H9 (cell line): ENCODE data around the gene MTCL1. TPM values are rescaled to one million over a fixed set of nuclear protein-coding genes. Genes with fewer than 3 reads are reported as not detected.
A peak's percentile ranks its signal among the peaks of the same experiment; 100 is the strongest.

ENCODE experiments used
- DNase-seq: peaks from one replicate; pipeline ENCODE4 v3.0.0-alpha.2; 2017
- H2AFZ ChIP-seq: one replicate; pipeline ENCODE4 v1.6.1; 2013; ENCODE audit warnings: mild to moderate bottlenecking, low read length, control low read depth, moderate library complexity
- H2AK5ac ChIP-seq: 2 replicates; pipeline ENCODE4 v1.6.1; 2013; ENCODE audit warnings: low read length, control low read depth, mixed read lengths; ENCODE audit not compliant: insufficient read length
- H2BK120ac ChIP-seq: one replicate; pipeline ENCODE4 v1.6.1; 2013; ENCODE audit warnings: low read depth, mild to moderate bottlenecking, low read length, control low read depth, inconsistent platforms; ENCODE audit not compliant: poor library complexity, severe bottlenecking
- H2BK12ac ChIP-seq: 2 replicates; pipeline ENCODE4 v1.6.1; 2013; ENCODE audit warnings: low read length, control low read depth, mixed read lengths, low read depth; ENCODE audit not compliant: insufficient read length
- H2BK15ac ChIP-seq: 2 replicates; pipeline ENCODE4 v1.6.1; 2013; ENCODE audit warnings: low read depth, low read length, control low read depth
- H2BK20ac ChIP-seq: one replicate; pipeline ENCODE4 v1.6.1; 2013; ENCODE audit warnings: low read depth, mild to moderate bottlenecking, low read length, control low read depth, inconsistent platforms; ENCODE audit not compliant: poor library complexity, severe bottlenecking
- H2BK5ac ChIP-seq: 2 replicates; pipeline ENCODE4 v1.6.1; 2013; ENCODE audit warnings: low read length, control low read depth, mixed read lengths; ENCODE audit not compliant: insufficient read length
- H3K14ac ChIP-seq: 2 replicates; pipeline ENCODE4 v1.6.1; 2013; ENCODE audit warnings: low read length, control low read depth; ENCODE audit not compliant: insufficient read depth
- H3K18ac ChIP-seq: 2 replicates; pipeline ENCODE4 v1.6.1; 2013; ENCODE audit warnings: low read depth, mild to moderate bottlenecking, mixed read lengths, low read length, control low read depth; ENCODE audit not compliant: insufficient read length
- H3K23ac ChIP-seq: 2 replicates; pipeline ENCODE4 v1.6.1; 2013; ENCODE audit warnings: low read length, control low read depth, mixed read lengths, low read depth; ENCODE audit not compliant: insufficient read length
- H3K23me2 ChIP-seq: 2 replicates; pipeline ENCODE4 v1.6.1; 2013; ENCODE audit warnings: low read depth, mild to moderate bottlenecking, mixed read lengths, low read length, control low read depth; ENCODE audit not compliant: insufficient read length, poor library complexity, severe bottlenecking
- H3K27ac ChIP-seq: 2 replicates; pipeline ENCODE4 v1.5.1; 2013; ENCODE audit warnings: low read length, control low read depth, mixed read lengths, low read depth; ENCODE audit not compliant: insufficient read length
- H3K27me3 ChIP-seq: 2 replicates; pipeline ENCODE4 v1.6.1; 2013; ENCODE audit warnings: low read length, control low read depth, inconsistent platforms; ENCODE audit not compliant: insufficient read depth
- H3K4ac ChIP-seq: 2 replicates; pipeline ENCODE4 v1.6.1; 2013; ENCODE audit warnings: low read depth, mild to moderate bottlenecking, control low read depth, inconsistent platforms, low read length, moderate library complexity
- H3K4me1 ChIP-seq: 2 replicates; pipeline ENCODE4 v1.6.1; 2013; ENCODE audit warnings: low read length, control low read depth, inconsistent platforms; ENCODE audit not compliant: insufficient read depth
- H3K4me2 ChIP-seq: 2 replicates; pipeline ENCODE4 v1.6.1; 2013; ENCODE audit warnings: low read length, control low read depth, mixed read lengths; ENCODE audit not compliant: insufficient read length, insufficient read depth
- H3K56ac ChIP-seq: 2 replicates; pipeline ENCODE4 v1.6.1; 2013; ENCODE audit warnings: low read depth, mild to moderate bottlenecking, mixed read lengths, low read length, control low read depth; ENCODE audit not compliant: insufficient read length
- H3K79me1 ChIP-seq: 2 replicates; pipeline ENCODE4 v1.6.1; 2013; ENCODE audit warnings: low read depth, mild to moderate bottlenecking, moderate library complexity, low read length, control low read depth, inconsistent platforms; ENCODE audit not compliant: insufficient read depth, poor library complexity, severe bottlenecking
- H3K79me2 ChIP-seq: 2 replicates; pipeline ENCODE4 v1.6.1; 2013; ENCODE audit warnings: low read length, control low read depth, inconsistent platforms; ENCODE audit not compliant: insufficient read depth
- H3K9ac ChIP-seq: 2 replicates; pipeline ENCODE4 v1.6.1; 2013; ENCODE audit warnings: low read length, control low read depth, mixed read lengths; ENCODE audit not compliant: insufficient read length; ENCODE audit errors: extremely low read depth
- H3K9me3 ChIP-seq: one replicate; pipeline ENCODE4 v1.6.1; 2013; ENCODE audit warnings: low read depth, low read length, inconsistent platforms; ENCODE audit not compliant: control insufficient read depth
- H3T11ph ChIP-seq: one replicate; pipeline ENCODE4 v1.6.1; 2013; ENCODE audit warnings: mild to moderate bottlenecking, low read length, control low read depth, inconsistent platforms
- H4K20me1 ChIP-seq: one replicate; pipeline ENCODE4 v1.6.1; 2013; ENCODE audit not compliant: control insufficient read depth, insufficient read length, insufficient read depth
- H4K5ac ChIP-seq: 2 replicates; pipeline ENCODE4 v1.6.1; 2013; ENCODE audit warnings: low read depth, mild to moderate bottlenecking, mixed read lengths, low read length, control low read depth; ENCODE audit not compliant: insufficient read length
- H4K8ac ChIP-seq: replicated peaks from 2 replicates; pipeline ENCODE4 v1.6.1; 2013; ENCODE audit warnings: low read length, control low read depth, mixed read lengths, low read depth; ENCODE audit not compliant: insufficient read length
- H4K91ac ChIP-seq: 2 replicates; pipeline ENCODE4 v1.6.1; 2013; ENCODE audit warnings: low read depth, mild to moderate bottlenecking, moderate library complexity, mixed read lengths, low read length, control low read depth; ENCODE audit not compliant: insufficient read length
- H3K27ac Mint-ChIP-seq, 3 experiments: 2 replicates in 2 of 3; 3 replicates in 1 of 3; pipeline ENCODE4 v1.8.0; 2020 to 2021; ENCODE audit warnings: mixed read lengths in 3 of 3, mild to moderate bottlenecking in 1 of 3, moderate library complexity in 1 of 3
- H3K27me3 Mint-ChIP-seq: 2 replicates; pipeline ENCODE4 v1.8.0; 2021; ENCODE audit warnings: low read depth, mild to moderate bottlenecking, moderate library complexity, mixed read lengths
- H3K36me3 Mint-ChIP-seq, 3 experiments: 2 replicates in 2 of 3; 3 replicates in 1 of 3; pipeline ENCODE4 v1.8.0; 2020 to 2021; ENCODE audit warnings: low read depth in 3 of 3, mixed read lengths in 3 of 3; ENCODE audit not compliant: insufficient read depth in 1 of 3
- H3K4me1 Mint-ChIP-seq, 2 experiments: 2 replicates each; pipeline ENCODE4 v1.8.0; 2020; ENCODE audit warnings: mixed read lengths in 2 of 2
- H3K4me3 Mint-ChIP-seq, 2 experiments: 2 replicates in 1 of 2; 3 replicates in 1 of 2; pipeline ENCODE4 v1.8.0; 2020 to 2021; ENCODE audit warnings: mild to moderate bottlenecking in 2 of 2, mixed read lengths in 2 of 2, moderate library complexity in 1 of 2
- H3K9me3 Mint-ChIP-seq, 2 experiments: 2 replicates in 1 of 2; 3 replicates in 1 of 2; pipeline ENCODE4 v1.8.0; 2020; ENCODE audit warnings: mild to moderate bottlenecking in 2 of 2, mixed read lengths in 2 of 2, moderate library complexity in 1 of 2
- CTCF ChIP-seq: fragments of 200-600 bp; sonication (generic); conservative IDR thresholded peaks from 3 replicates; pipeline ENCODE4 v1.8.0; 2021; ENCODE audit warnings: antibody characterized with exemption, mild to moderate bottlenecking
- WGBS: extraction: QIAGEN DNeasy Blood & Tissue Kit; methylation state at CpG from one replicate; pipeline ENCODE4 v1.1.7; 2013; ENCODE audit warnings: missing lambda C conversion rate, low lambda C conversion rate, mixed read lengths; ENCODE audit not compliant: insufficient read length; ENCODE audit errors: extremely low coverage; 5-methylcytosine and 5-hydroxymethylcytosine counted together
- total RNA-seq: library from RNA; stranded (reverse); gene quantifications from 2 replicates; pipeline ENCODE4 v1.2.1, GENCODE V29; 2021

The MTCL1 gene
- total RNA-seq, 1 experiment from 2014 or later: 50.7 TPM

- no peaks in the 10 kb centered on the region for H3K27me3 Mint-ChIP-seq
- H3K9me3 Mint-ChIP-seq: no peaks in the 10 kb centered on the region
- H2BK15ac ChIP-seq: no peak overlapping the region
- no peak overlapping the region for H3K56ac ChIP-seq
- H3K36me3 Mint-ChIP-seq: peaks cover 0 to 33% (median 31%) of the 10 kb centered on the region in 3 experiments; a peak in 5 of 7 replicates
- H3K4me2 ChIP-seq: no peak overlapping the region
- H3K9me3 ChIP-seq: no peaks in the 10 kb centered on the region
- no peak overlapping the region for H3K14ac ChIP-seq
- no CpG with 5 or more reads among the region's 12 CpGs for WGBS
- no peak for DNase-seq
- H3T11ph ChIP-seq: no peak overlapping the region
- H3K27ac Mint-ChIP-seq: peak overlapping the region; percentile 74 to 96 (median 82)
- H4K5ac ChIP-seq: no peak overlapping the region
- no peak overlapping the region for H2AK5ac ChIP-seq
- H2AFZ ChIP-seq: no peak overlapping the region
- no peak overlapping the region for H4K91ac ChIP-seq
- H3K9ac ChIP-seq: no peak overlapping the region
- no peak overlapping the region for H2BK120ac ChIP-seq
- TF ChIP-seq CTCF: no peak
- no peak overlapping the region for H3K18ac ChIP-seq
- no peak overlapping the region for H4K8ac ChIP-seq
- H2BK5ac ChIP-seq: no peak overlapping the region
- H3K4ac ChIP-seq: no peak overlapping the region
- H3K27ac ChIP-seq: peak overlapping the region; percentile 31
- peaks cover 59 to 65% of the 10 kb centered on the region in 2 experiments for H3K4me1 Mint-ChIP-seq
- peaks cover 23% of the 10 kb centered on the region; the same call in 1 of the 2 replicates for H3K4me1 ChIP-seq
- H3K23ac ChIP-seq: no peak overlapping the region
- no peaks in the 10 kb centered on the region for H3K79me2 ChIP-seq
- no peak overlapping the region for H2BK20ac ChIP-seq
- H4K20me1 ChIP-seq: no peaks in the 10 kb centered on the region
- no peak overlapping the region for H2BK12ac ChIP-seq
- H3K79me1 ChIP-seq: no peaks in the 10 kb centered on the region
- no peaks in the 10 kb centered on the region for H3K23me2 ChIP-seq
- H3K4me3 Mint-ChIP-seq: peak overlapping the region in 1 of 2 experiments; percentile 3; a peak in 1 of 5 replicates
- H3K27me3 ChIP-seq: no peaks in the 10 kb centered on the region
These were observed 89.0 kb downstream of the MTCL1 start for GRCh38 chr18:8794156-8794933.
